GM12873 (cell line): ENCODE measurements around the gene UNKL.

Experiments used
- TF ChIP-seq, protein P1 (sequence below): IDR thresholded peaks from 2 replicates; pipeline ENCODE4 v1.5.1; 2012; ENCODE audit warnings: low read depth, mild to moderate bottlenecking, moderate library complexity, low read length, control low read depth; ENCODE audit not compliant: insufficient read depth; ENCODE audit errors: missing control alignments

The UNKL gene

GRCh38 chr16:1313721-1314369 lies 100.7 kb downstream of the UNKL start:
- TF ChIP-seq, protein P1, sequence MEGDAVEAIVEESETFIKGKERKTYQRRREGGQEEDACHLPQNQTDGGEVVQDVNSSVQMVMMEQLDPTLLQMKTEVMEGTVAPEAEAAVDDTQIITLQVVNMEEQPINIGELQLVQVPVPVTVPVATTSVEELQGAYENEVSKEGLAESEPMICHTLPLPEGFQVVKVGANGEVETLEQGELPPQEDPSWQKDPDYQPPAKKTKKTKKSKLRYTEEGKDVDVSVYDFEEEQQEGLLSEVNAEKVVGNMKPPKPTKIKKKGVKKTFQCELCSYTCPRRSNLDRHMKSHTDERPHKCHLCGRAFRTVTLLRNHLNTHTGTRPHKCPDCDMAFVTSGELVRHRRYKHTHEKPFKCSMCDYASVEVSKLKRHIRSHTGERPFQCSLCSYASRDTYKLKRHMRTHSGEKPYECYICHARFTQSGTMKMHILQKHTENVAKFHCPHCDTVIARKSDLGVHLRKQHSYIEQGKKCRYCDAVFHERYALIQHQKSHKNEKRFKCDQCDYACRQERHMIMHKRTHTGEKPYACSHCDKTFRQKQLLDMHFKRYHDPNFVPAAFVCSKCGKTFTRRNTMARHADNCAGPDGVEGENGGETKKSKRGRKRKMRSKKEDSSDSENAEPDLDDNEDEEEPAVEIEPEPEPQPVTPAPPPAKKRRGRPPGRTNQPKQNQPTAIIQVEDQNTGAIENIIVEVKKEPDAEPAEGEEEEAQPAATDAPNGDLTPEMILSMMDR, result no peak
